AG09309 (cell line): ENCODE data around the gene PTX4.
"Not testable (repeated sequence)": the region's sequence is repeated elsewhere in the genome, so short reads cannot be mapped to it uniquely, and the experiment has no call there.

Source experiments
- DNase-seq: peaks from one replicate; pipeline ENCODE4 v3.0.0-alpha.2; 2010; ENCODE audit warnings: low read depth
- H3K4me3 ChIP-seq: 2 replicates; pipeline ENCODE4 v1.5.1; 2011; ENCODE audit warnings: mild to moderate bottlenecking, low read depth, low read length, moderate library complexity; ENCODE audit not compliant: control insufficient read depth
- CTCF ChIP-seq: IDR thresholded peaks from 2 replicates; pipeline ENCODE4 v1.5.1; 2011; ENCODE audit warnings: mild to moderate bottlenecking, low read depth, low read length, inconsistent platforms; ENCODE audit not compliant: insufficient read depth, control insufficient read depth; ENCODE audit errors: missing control alignments

The PTX4 gene

GRCh38 chr16:1474082-1474795, 14.5 kb downstream of the PTX4 start:
- H3K4me3 ChIP-seq, result peak overlapping the region; percentile 78
- DNase-seq, result no peak
- no peak for TF ChIP-seq CTCF

- TF ChIP-seq CTCF, result no peak
- no peak for DNase-seq
- no peak overlapping the region for H3K4me3 ChIP-seq
Observed at GRCh38 chr16:1472974-1473373, 15.8 kb downstream of the PTX4 start.

GRCh38 chr16:1471569-1472194, 17.1 kb downstream of the PTX4 start:
- no peak overlapping the region for H3K4me3 ChIP-seq
- no peak for DNase-seq
- no peak for TF ChIP-seq CTCF

GRCh38 chr16:1470481-1471251, 18.1 kb downstream of the PTX4 start:
- no peak for DNase-seq
- H3K4me3 ChIP-seq, result no peak overlapping the region
- TF ChIP-seq CTCF, result no peak

- no peak for DNase-seq
- TF ChIP-seq CTCF, result no peak
- no peak overlapping the region for H3K4me3 ChIP-seq
Observed at GRCh38 chr16:1469693-1470201, 19.0 kb downstream of the PTX4 start.

GRCh38 chr16:1469141-1469540, 19.6 kb downstream of the PTX4 start:
- DNase-seq, H3K4me3 ChIP-seq: not testable (repeated sequence)

- no peak overlapping the region for H3K4me3 ChIP-seq
- no peak for TF ChIP-seq CTCF
- no peak for DNase-seq
Observed at GRCh38 chr16:1468426-1468810, 20.3 kb downstream of the PTX4 start.
